22Rv1 (cell line): ENCODE measurements around the gene DOP1B.

Experiments used
- CTCF ChIP-seq: fragments of 450-650 bp; IDR thresholded peaks from 2 replicates; pipeline ENCODE4 v1.5.1; 2017; ENCODE audit warnings: mild to moderate bottlenecking
- ZFX ChIP-seq: fragments of 450-650 bp; IDR thresholded peaks from 2 replicates; pipeline ENCODE4 v1.6.1; 2017; ENCODE audit warnings: antibody characterized with exemption, borderline replicate concordance

- TF ChIP-seq CTCF (no peak), ZFX (no peak)
These were observed 39.0 kb downstream of the DOP1B start for GRCh38 chr21:36195613-36196012.
